Progenitor cell of endocrine pancreas (in vitro differentiated cells): ENCODE results near the gene NACA2. TPM values are rescaled to one million over a fixed set of nuclear protein-coding genes. Genes with fewer than 3 reads are reported as not detected.

Source experiments
- DNase-seq: peaks from one replicate; pipeline ENCODE4 v3.0.0; 2021; ENCODE audit warnings: low spot score; ENCODE audit not compliant: unreplicated experiment
- H3K27ac Mint-ChIP-seq: 2 replicates; pipeline ENCODE4 v1.8.0; 2021; ENCODE audit warnings: mild to moderate bottlenecking, moderate library complexity, mixed read lengths
- H3K27me3 Mint-ChIP-seq: 2 replicates; pipeline ENCODE4 v1.8.0; 2021; ENCODE audit warnings: mixed read lengths
- H3K36me3 Mint-ChIP-seq: 2 replicates; pipeline ENCODE4 v1.8.0; 2022; ENCODE audit warnings: mixed read lengths; ENCODE audit not compliant: insufficient read depth
- H3K4me1 Mint-ChIP-seq: 2 replicates; pipeline ENCODE4 v1.8.0; 2021; ENCODE audit warnings: low read depth, mixed read lengths
- H3K4me3 Mint-ChIP-seq: 2 replicates; pipeline ENCODE4 v1.8.0; 2021; ENCODE audit warnings: low read depth, mild to moderate bottlenecking, moderate library complexity, mixed read lengths
- H3K9me3 Mint-ChIP-seq: 2 replicates; pipeline ENCODE4 v1.8.0; 2021; ENCODE audit warnings: low read depth, mixed read lengths
- CTCF ChIP-seq: fragments of 200-600 bp; sonication (generic); IDR thresholded peaks from one replicate; pipeline ENCODE4 v1.5.0; 2021; ENCODE audit warnings: antibody characterized with exemption, mild to moderate bottlenecking; ENCODE audit not compliant: unreplicated experiment
- total RNA-seq: library from RNA; stranded (reverse); gene quantifications from 2 replicates; pipeline ENCODE4 v1.2.1, GENCODE V29; 2021

NACA2 gene
- total RNA-seq, 1 donor from 2014 or later, result not detected

- Mint-ChIP-seq H3K27ac (no peak overlapping the region), H3K36me3 (no peaks in the 10 kb centered on the region), H3K9me3 (no peaks in the 10 kb centered on the region), H3K4me1 (no peaks in the 10 kb centered on the region), H3K27me3 (peaks cover 9% of the 10 kb centered on the region), H3K4me3 (no peak overlapping the region)
- TF ChIP-seq CTCF, result no peak
- DNase-seq, result no peak
Observed at GRCh38 chr17:61597607-61598006, 6.6 kb upstream of the NACA2 start.

GRCh38 chr17:61595418-61596186 is 4.6 kb upstream of the NACA2 start:
- H3K36me3 Mint-ChIP-seq, result no peaks in the 10 kb centered on the region
- TF ChIP-seq CTCF, result no peak
- peaks cover 9% of the 10 kb centered on the region for H3K27me3 Mint-ChIP-seq
- H3K9me3 Mint-ChIP-seq, result no peaks in the 10 kb centered on the region
- H3K4me1 Mint-ChIP-seq, result no peaks in the 10 kb centered on the region
- no peak overlapping the region for H3K27ac Mint-ChIP-seq
- H3K4me3 Mint-ChIP-seq, result no peak overlapping the region
- no peak for DNase-seq

- TF ChIP-seq CTCF, result no peak
- Mint-ChIP-seq H3K27me3 (peaks cover 9% of the 10 kb centered on the region), H3K36me3 (no peaks in the 10 kb centered on the region), H3K4me1 (no peaks in the 10 kb centered on the region), H3K27ac (no peak overlapping the region), H3K9me3 (no peaks in the 10 kb centered on the region), H3K4me3 (no peak overlapping the region)
- DNase-seq, result no peak
Observed at GRCh38 chr17:61594294-61594825, 3.3 kb upstream of the NACA2 start.

- no peaks in the 10 kb centered on the region for H3K36me3 Mint-ChIP-seq
- H3K4me3 Mint-ChIP-seq, result no peak overlapping the region
- no peaks in the 10 kb centered on the region for H3K4me1 Mint-ChIP-seq
- no peak overlapping the region for H3K27ac Mint-ChIP-seq
- no peak for TF ChIP-seq CTCF
- H3K27me3 Mint-ChIP-seq, result peaks cover 9% of the 10 kb centered on the region
- H3K9me3 Mint-ChIP-seq, result no peaks in the 10 kb centered on the region
- no peak for DNase-seq
Observed at GRCh38 chr17:61593426-61593825, 2.4 kb upstream of the NACA2 start.

GRCh38 chr17:61591930-61592329 is 911 bp upstream of the NACA2 start:
- DNase-seq, result no peak
- no peak for TF ChIP-seq CTCF
- Mint-ChIP-seq H3K9me3 (no peaks in the 10 kb centered on the region), H3K4me3 (no peak overlapping the region), H3K36me3 (no peaks in the 10 kb centered on the region), H3K4me1 (no peaks in the 10 kb centered on the region), H3K27ac (no peak overlapping the region), H3K27me3 (peaks cover 12% of the 10 kb centered on the region)
